ENCODE measurements around the gene MAP3K14.
"Not testable (repeated sequence)": the region's sequence is repeated elsewhere in the genome, so short reads cannot be mapped to it uniquely, and the experiment has no call there.

Gene MAP3K14

GRCh38 chr17:45253879-45254278, 62.9 kb downstream of the MAP3K14 start:
- no peak for DNase-seq

GRCh38 chr17:45253237-45253636, 63.6 kb downstream of the MAP3K14 start:
- DNase-seq, result not testable (repeated sequence)

- no peak for DNase-seq
Measured at GRCh38 chr17:45251931-45252330, 64.9 kb downstream of the MAP3K14 start.

GRCh38 chr17:45248132-45248957, 68.5 kb downstream of the MAP3K14 start:
- no peak for DNase-seq

- peak; percentile 79 for DNase-seq
Measured at GRCh38 chr17:45247429-45248131, 69.2 kb downstream of the MAP3K14 start.

- DNase-seq, result no peak
Measured at GRCh38 chr17:45246861-45247428, 69.9 kb downstream of the MAP3K14 start.

- no peak for DNase-seq
Measured at GRCh38 chr17:45246338-45246737, 70.5 kb downstream of the MAP3K14 start.

- no peak for DNase-seq
Measured at GRCh38 chr17:45244725-45245656, 71.8 kb downstream of the MAP3K14 start.

- DNase-seq, result no peak
Measured at GRCh38 chr17:45243750-45244149, 73.1 kb downstream of the MAP3K14 start.

GRCh38 chr17:45242029-45242414, 74.8 kb downstream of the MAP3K14 start:
- DNase-seq, result no peak

- DNase-seq, result no peak
Measured at GRCh38 chr17:45241328-45242028, 75.3 kb downstream of the MAP3K14 start.

- no peak for DNase-seq
Measured at GRCh38 chr17:45240905-45241327, 75.9 kb downstream of the MAP3K14 start.

GRCh38 chr17:45238155-45238774, 78.6 kb downstream of the MAP3K14 start:
- no peak for DNase-seq

GRCh38 chr17:45237686-45238085, 79.1 kb downstream of the MAP3K14 start:
- no peak for DNase-seq

- no peak for DNase-seq
Measured at GRCh38 chr17:45236282-45236606, 80.6 kb downstream of the MAP3K14 start.

- peak; percentile 57 for DNase-seq
Measured at GRCh38 chr17:45235416-45236281, 81.2 kb downstream of the MAP3K14 start.

- no peak for DNase-seq
Measured at GRCh38 chr17:45234641-45235415, 82.0 kb downstream of the MAP3K14 start.

GRCh38 chr17:45233423-45233924, 83.3 kb downstream of the MAP3K14 start:
- no peak for DNase-seq
